ENCODE measurements around the gene MYH7B.

The MYH7B gene

GRCh38 chr20:34952671-34953070 lies 3.0 kb upstream of the MYH7B start:
- peaks cover 25% of the 10 kb centered on the region for H3K36me3 Mint-ChIP-seq (ENCODE audit: low read depth)
- DNase-seq (ENCODE audit: low spot score) = no peak
- no peaks in the 10 kb centered on the region for H3K9me3 Mint-ChIP-seq
- H3K27ac Mint-ChIP-seq = no peak overlapping the region
- no peaks in the 10 kb centered on the region for H3K27me3 Mint-ChIP-seq (ENCODE audit: low read depth)
- H3K4me1 Mint-ChIP-seq (ENCODE audit: low read depth) = peaks cover 14% of the 10 kb centered on the region
- no peak overlapping the region for H3K4me3 Mint-ChIP-seq

GRCh38 chr20:34953960-34954359 lies 1.7 kb upstream of the MYH7B start:
- peaks cover 14% of the 10 kb centered on the region for H3K4me1 Mint-ChIP-seq (ENCODE audit: low read depth)
- H3K4me3 Mint-ChIP-seq = no peak overlapping the region
- no peaks in the 10 kb centered on the region for H3K9me3 Mint-ChIP-seq
- H3K36me3 Mint-ChIP-seq (ENCODE audit: low read depth) = peaks cover 25% of the 10 kb centered on the region
- DNase-seq (ENCODE audit: low spot score) = no peak
- no peak overlapping the region for H3K27ac Mint-ChIP-seq
- no peaks in the 10 kb centered on the region for H3K27me3 Mint-ChIP-seq (ENCODE audit: low read depth)

- Mint-ChIP-seq H3K9me3 (no peaks in the 10 kb centered on the region), H3K4me3 (peak overlapping the region; percentile 95), H3K36me3 (ENCODE audit: low read depth) (peaks cover 15% of the 10 kb centered on the region), H3K4me1 (ENCODE audit: low read depth) (peaks cover 14% of the 10 kb centered on the region), H3K27ac (peak overlapping the region; percentile 90), H3K27me3 (ENCODE audit: low read depth) (no peaks in the 10 kb centered on the region)
- DNase-seq (ENCODE audit: low spot score) = no peak
These were observed 801 bp upstream of the MYH7B start for GRCh38 chr20:34954904-34955230.

GRCh38 chr20:34956041-34956458 lies 382 bp downstream of the MYH7B start:
- Mint-ChIP-seq H3K27me3 (ENCODE audit: low read depth) (no peaks in the 10 kb centered on the region), H3K27ac (peak overlapping the region; percentile 90), H3K36me3 (ENCODE audit: low read depth) (peaks cover 8% of the 10 kb centered on the region), H3K4me1 (ENCODE audit: low read depth) (peaks cover 18% of the 10 kb centered on the region), H3K4me3 (peak overlapping the region; percentile 95), H3K9me3 (no peaks in the 10 kb centered on the region)
- no peak for DNase-seq (ENCODE audit: low spot score)

GRCh38 chr20:34956751-34957472 lies 1.2 kb downstream of the MYH7B start:
- H3K9me3 Mint-ChIP-seq = no peaks in the 10 kb centered on the region
- peaks cover 18% of the 10 kb centered on the region for H3K4me1 Mint-ChIP-seq (ENCODE audit: low read depth)
- H3K27me3 Mint-ChIP-seq (ENCODE audit: low read depth) = no peaks in the 10 kb centered on the region
- DNase-seq (ENCODE audit: low spot score) = no peak
- peaks cover 5% of the 10 kb centered on the region for H3K36me3 Mint-ChIP-seq (ENCODE audit: low read depth)
- no peak overlapping the region for H3K4me3 Mint-ChIP-seq
- no peak overlapping the region for H3K27ac Mint-ChIP-seq

- no peak overlapping the region for H3K4me3 Mint-ChIP-seq
- no peak for DNase-seq (ENCODE audit: low spot score)
- peaks cover 9% of the 10 kb centered on the region for H3K27me3 Mint-ChIP-seq (ENCODE audit: low read depth)
- no peaks in the 10 kb centered on the region for H3K9me3 Mint-ChIP-seq
- peaks cover 5% of the 10 kb centered on the region for H3K4me1 Mint-ChIP-seq (ENCODE audit: low read depth)
- no peaks in the 10 kb centered on the region for H3K36me3 Mint-ChIP-seq (ENCODE audit: low read depth)
- no peak overlapping the region for H3K27ac Mint-ChIP-seq
These were observed 8.8 kb downstream of the MYH7B start for GRCh38 chr20:34964486-34964885.

- Mint-ChIP-seq H3K9me3 (no peaks in the 10 kb centered on the region), H3K4me1 (ENCODE audit: low read depth) (peaks cover 5% of the 10 kb centered on the region), H3K4me3 (no peak overlapping the region), H3K27ac (no peak overlapping the region), H3K36me3 (ENCODE audit: low read depth) (no peaks in the 10 kb centered on the region), H3K27me3 (ENCODE audit: low read depth) (peaks cover 9% of the 10 kb centered on the region)
- no peak for DNase-seq (ENCODE audit: low spot score)
These were observed 9.4 kb downstream of the MYH7B start for GRCh38 chr20:34965051-34965450.

GRCh38 chr20:34967421-34967820 lies 11.8 kb downstream of the MYH7B start:
- no peaks in the 10 kb centered on the region for H3K4me1 Mint-ChIP-seq (ENCODE audit: low read depth)
- DNase-seq (ENCODE audit: low spot score) = no peak
- H3K27ac Mint-ChIP-seq = no peak overlapping the region
- no peaks in the 10 kb centered on the region for H3K36me3 Mint-ChIP-seq (ENCODE audit: low read depth)
- peaks cover 12% of the 10 kb centered on the region for H3K27me3 Mint-ChIP-seq (ENCODE audit: low read depth)
- H3K4me3 Mint-ChIP-seq = no peak overlapping the region
- H3K9me3 Mint-ChIP-seq = no peaks in the 10 kb centered on the region

- no peaks in the 10 kb centered on the region for H3K9me3 Mint-ChIP-seq
- no peak overlapping the region for H3K27ac Mint-ChIP-seq
- DNase-seq (ENCODE audit: low spot score) = no peak
- H3K4me3 Mint-ChIP-seq = no peak overlapping the region
- H3K36me3 Mint-ChIP-seq (ENCODE audit: low read depth) = no peaks in the 10 kb centered on the region
- peaks cover 12% of the 10 kb centered on the region for H3K27me3 Mint-ChIP-seq (ENCODE audit: low read depth)
- no peaks in the 10 kb centered on the region for H3K4me1 Mint-ChIP-seq (ENCODE audit: low read depth)
These were observed 12.5 kb downstream of the MYH7B start for GRCh38 chr20:34968042-34968775.

GRCh38 chr20:34970193-34970840 lies 14.6 kb downstream of the MYH7B start:
- Mint-ChIP-seq H3K4me1 (ENCODE audit: low read depth) (no peaks in the 10 kb centered on the region), H3K27me3 (ENCODE audit: low read depth) (peaks cover 6% of the 10 kb centered on the region), H3K9me3 (no peaks in the 10 kb centered on the region), H3K27ac (no peak overlapping the region), H3K4me3 (no peak overlapping the region), H3K36me3 (ENCODE audit: low read depth) (no peaks in the 10 kb centered on the region)
- no peak for DNase-seq (ENCODE audit: low spot score)

- H3K36me3 Mint-ChIP-seq (ENCODE audit: low read depth) = no peaks in the 10 kb centered on the region
- peaks cover 5% of the 10 kb centered on the region for H3K27me3 Mint-ChIP-seq (ENCODE audit: low read depth)
- no peak overlapping the region for H3K27ac Mint-ChIP-seq
- H3K4me1 Mint-ChIP-seq (ENCODE audit: low read depth) = no peaks in the 10 kb centered on the region
- DNase-seq (ENCODE audit: low spot score) = no peak
- no peaks in the 10 kb centered on the region for H3K9me3 Mint-ChIP-seq
- H3K4me3 Mint-ChIP-seq = no peak overlapping the region
These were observed 15.3 kb downstream of the MYH7B start for GRCh38 chr20:34970846-34971560.

GRCh38 chr20:34971561-34972235 lies 16.0 kb downstream of the MYH7B start:
- Mint-ChIP-seq H3K27ac (no peak overlapping the region), H3K36me3 (ENCODE audit: low read depth) (no peaks in the 10 kb centered on the region), H3K4me3 (no peak overlapping the region), H3K27me3 (ENCODE audit: low read depth) (peaks cover 5% of the 10 kb centered on the region), H3K9me3 (no peaks in the 10 kb centered on the region), H3K4me1 (ENCODE audit: low read depth) (no peaks in the 10 kb centered on the region)
- no peak for DNase-seq (ENCODE audit: low spot score)

GRCh38 chr20:34974246-34974645 lies 18.6 kb downstream of the MYH7B start:
- Mint-ChIP-seq H3K36me3 (ENCODE audit: low read depth) (no peaks in the 10 kb centered on the region), H3K4me1 (ENCODE audit: low read depth) (no peaks in the 10 kb centered on the region), H3K4me3 (no peak overlapping the region), H3K27ac (no peak overlapping the region), H3K9me3 (no peaks in the 10 kb centered on the region), H3K27me3 (ENCODE audit: low read depth) (peaks cover 5% of the 10 kb centered on the region)
- DNase-seq (ENCODE audit: low spot score) = no peak
